Esophagus (tissue), 2 donors: Measurements from ENCODE around the gene CCDC39. TPM values are rescaled to one million over a fixed set of nuclear protein-coding genes. Genes with fewer than 3 reads are reported as not detected.

ENCODE experiments used
- H3K27ac ChIP-seq, 2 donors: one replicate each; pipeline ENCODE4 v1.5.1; 2013; ENCODE audit warnings: low read depth in 2 of 2, mild to moderate bottlenecking in 2 of 2, inconsistent platforms in 1 of 2, low read length in 1 of 2, moderate library complexity in 1 of 2
- H3K27me3 ChIP-seq, 2 donors: one replicate each; pipeline ENCODE4 v1.6.1; 2013; ENCODE audit warnings: low read length in 2 of 2, control low read depth in 1 of 2, mild to moderate bottlenecking in 1 of 2; ENCODE audit not compliant: insufficient read depth in 2 of 2, control insufficient read depth in 1 of 2
- H3K36me3 ChIP-seq, 2 donors: one replicate each; pipeline ENCODE4 v1.6.1; 2013; ENCODE audit warnings: low read length in 1 of 2; ENCODE audit not compliant: control insufficient read depth in 2 of 2, insufficient read depth in 2 of 2
- H3K4me1 ChIP-seq, 2 donors: one replicate each; pipeline ENCODE4 v1.6.1; 2013; ENCODE audit warnings: low read length in 1 of 2; ENCODE audit not compliant: control insufficient read depth in 2 of 2, insufficient read depth in 2 of 2
- H3K4me3 ChIP-seq, 2 donors: one replicate each; pipeline ENCODE4 v1.5.1; 2013; ENCODE audit warnings: low read length in 2 of 2, mild to moderate bottlenecking in 2 of 2, low read depth in 1 of 2, moderate library complexity in 1 of 2
- H3K9me3 ChIP-seq, 2 donors: one replicate each; pipeline ENCODE4 v1.6.1; 2013; ENCODE audit warnings: mild to moderate bottlenecking in 2 of 2, low read depth in 1 of 2, low read length in 1 of 2, moderate library complexity in 1 of 2; ENCODE audit not compliant: control insufficient read depth in 2 of 2, insufficient read depth in 1 of 2
- WGBS, 2 donors: extraction: QIAGEN DNeasy Blood & Tissue Kit; methylation state at CpG; one replicate each; pipeline ENCODE4 v1.1.7; 2013; 5-methylcytosine and 5-hydroxymethylcytosine counted together
- polyA plus RNA-seq, 2 donors: library from polyadenylated mRNA; stranded (reverse); fragments of 200-250 nt; gene quantifications; one replicate each; pipeline ENCODE4 v1.2.3, GENCODE V29; 2013
- donor health status: healthy with polysubstance abuse.
- donor health status: Bipolar disorder and iron deficiency.

CCDC39 gene
- polyA plus RNA-seq, 2 donors = 0.04 TPM; not detected in 1

GRCh38 chr3:180684807-180685206 is 5.5 kb upstream of the CCDC39 start:
- H3K4me3 ChIP-seq = no peak overlapping the region
- H3K4me1 ChIP-seq = peaks cover 0 to under 1% of the 10 kb centered on the region in 2 donors
- H3K9me3 ChIP-seq = no peaks in the 10 kb centered on the region
- H3K27ac ChIP-seq = no peak overlapping the region
- 19 to 27% methylated on average over 3 of the region's 3 CpGs for WGBS, 2 donors
- no peaks in the 10 kb centered on the region for H3K36me3 ChIP-seq
- peaks cover 0 to 2% of the 10 kb centered on the region in 2 donors for H3K27me3 ChIP-seq

- Histone ChIP-seq H3K27me3 (peaks cover 0 to 2% of the 10 kb centered on the region in 2 donors), H3K27ac (no peak overlapping the region), H3K4me3 (no peak overlapping the region), H3K36me3 (no peaks in the 10 kb centered on the region), H3K4me1 (peaks cover 5 to 8% of the 10 kb centered on the region in 2 donors), H3K9me3 (no peaks in the 10 kb centered on the region)
- WGBS, 2 donors = 75 to 80% methylated on average over 2 of the region's 2 CpGs
These were observed 4.5 kb upstream of the CCDC39 start for GRCh38 chr3:180683816-180684215.

- peaks cover 5 to 8% of the 10 kb centered on the region in 2 donors for H3K4me1 ChIP-seq
- peaks cover 2% of the 10 kb centered on the region in 2 donors for H3K9me3 ChIP-seq
- H3K27me3 ChIP-seq = peaks cover 0 to 2% of the 10 kb centered on the region in 2 donors
- peak overlapping the region; percentile 49 to 63 for H3K4me3 ChIP-seq
- no peak overlapping the region for H3K27ac ChIP-seq
- no peaks in the 10 kb centered on the region for H3K36me3 ChIP-seq
- WGBS, 2 donors = 2% methylated on average over 7 of the region's 7 CpGs
These were observed 775 bp upstream of the CCDC39 start for GRCh38 chr3:180680097-180680430.

GRCh38 chr3:180678231-180678630 is 1.1 kb downstream of the CCDC39 start:
- Histone ChIP-seq H3K27ac (no peak overlapping the region), H3K36me3 (no peaks in the 10 kb centered on the region), H3K4me3 (no peak overlapping the region), H3K27me3 (peaks cover 0 to 2% of the 10 kb centered on the region in 2 donors), H3K9me3 (peaks cover 2% of the 10 kb centered on the region in 2 donors), H3K4me1 (peaks cover 5 to 8% of the 10 kb centered on the region in 2 donors)
- 18 to 19% methylated on average over 8 of the region's 8 CpGs for WGBS, 2 donors

- no peak overlapping the region for H3K27ac ChIP-seq
- H3K9me3 ChIP-seq = no peaks in the 10 kb centered on the region
- no peaks in the 10 kb centered on the region for H3K4me1 ChIP-seq
- H3K36me3 ChIP-seq = no peaks in the 10 kb centered on the region
- H3K4me3 ChIP-seq = no peak overlapping the region
- H3K27me3 ChIP-seq = no peaks in the 10 kb centered on the region
- 62 to 63% methylated on average over 2 of the region's 2 CpGs for WGBS, 2 donors
These were observed 17.8 kb downstream of the CCDC39 start for GRCh38 chr3:180661444-180661843.

- no peaks in the 10 kb centered on the region for H3K9me3 ChIP-seq
- H3K36me3 ChIP-seq = no peaks in the 10 kb centered on the region
- 74 to 79% methylated on average over 4 of the region's 4 CpGs for WGBS, 2 donors
- no peak overlapping the region for H3K4me3 ChIP-seq
- no peaks in the 10 kb centered on the region for H3K27me3 ChIP-seq
- H3K27ac ChIP-seq = no peak overlapping the region
- no peaks in the 10 kb centered on the region for H3K4me1 ChIP-seq
These were observed 22.2 kb downstream of the CCDC39 start for GRCh38 chr3:180657094-180657493.

GRCh38 chr3:180656406-180656805 is 22.9 kb downstream of the CCDC39 start:
- H3K36me3 ChIP-seq = no peaks in the 10 kb centered on the region
- no peaks in the 10 kb centered on the region for H3K9me3 ChIP-seq
- H3K4me1 ChIP-seq = no peaks in the 10 kb centered on the region
- H3K27ac ChIP-seq = no peak overlapping the region
- H3K4me3 ChIP-seq = no peak overlapping the region
- 70 to 77% methylated on average over 4 of the region's 4 CpGs for WGBS, 2 donors
- no peaks in the 10 kb centered on the region for H3K27me3 ChIP-seq

- 32 to 43% methylated on average over 1 of the region's 1 CpG for WGBS, 2 donors
- H3K36me3 ChIP-seq = no peaks in the 10 kb centered on the region
- no peaks in the 10 kb centered on the region for H3K9me3 ChIP-seq
- H3K27me3 ChIP-seq = no peaks in the 10 kb centered on the region
- H3K27ac ChIP-seq = no peak overlapping the region
- no peak overlapping the region for H3K4me3 ChIP-seq
- no peaks in the 10 kb centered on the region for H3K4me1 ChIP-seq
These were observed 33.0 kb downstream of the CCDC39 start for GRCh38 chr3:180646187-180646790.

- Histone ChIP-seq H3K4me3 (no peak overlapping the region), H3K4me1 (no peaks in the 10 kb centered on the region), H3K27me3 (no peaks in the 10 kb centered on the region), H3K27ac (no peak overlapping the region), H3K9me3 (no peaks in the 10 kb centered on the region), H3K36me3 (no peaks in the 10 kb centered on the region)
These were observed 38.3 kb downstream of the CCDC39 start for GRCh38 chr3:180640987-180641386.

- H3K4me3 ChIP-seq = no peak overlapping the region
- WGBS, 2 donors = 14 to 18% methylated on average over 2 of the region's 2 CpGs
- no peaks in the 10 kb centered on the region for H3K36me3 ChIP-seq
- no peaks in the 10 kb centered on the region for H3K9me3 ChIP-seq
- H3K4me1 ChIP-seq = no peaks in the 10 kb centered on the region
- H3K27me3 ChIP-seq = no peaks in the 10 kb centered on the region
- H3K27ac ChIP-seq = no peak overlapping the region
These were observed 45.6 kb downstream of the CCDC39 start for GRCh38 chr3:180633722-180634121.
